Thymus (tissue), 11 donors: ENCODE measurements around the gene HSD11B2. TPM values are rescaled to one million over a fixed set of nuclear protein-coding genes. Genes with fewer than 3 reads are reported as not detected.

Experiments used
- DNase-seq, 9 donors: peaks; one replicate each; pipeline ENCODE4 v3.0.0-alpha.2; 2013; ENCODE audit warnings: low spot score in 9 of 9, low read depth in 6 of 9, missing footprints in 1 of 9
- H3K27ac ChIP-seq, 2 donors: one replicate each; pipeline ENCODE4 v1.5.1; 2013; ENCODE audit warnings: control low read depth in 1 of 2, low read depth in 1 of 2, low read length in 1 of 2, mild to moderate bottlenecking in 1 of 2, moderate library complexity in 1 of 2
- H3K27me3 ChIP-seq, 2 donors: one replicate each; pipeline ENCODE4 v1.5.1; 2013; ENCODE audit warnings: low read length in 1 of 2; ENCODE audit not compliant: control insufficient read depth in 2 of 2, insufficient read depth in 1 of 2
- H3K36me3 ChIP-seq, 2 donors: one replicate each; pipeline ENCODE4 v1.5.1; 2013; ENCODE audit warnings: low read length in 1 of 2, mild to moderate bottlenecking in 1 of 2, moderate library complexity in 1 of 2; ENCODE audit not compliant: control insufficient read depth in 2 of 2, insufficient read depth in 2 of 2
- H3K4me1 ChIP-seq, 2 donors: one replicate each; pipeline ENCODE4 v1.5.1; 2013; ENCODE audit warnings: low read length in 2 of 2; ENCODE audit not compliant: control insufficient read depth in 2 of 2, insufficient read depth in 2 of 2
- H3K4me3 ChIP-seq, 2 donors: one replicate each; pipeline ENCODE4 v1.5.1; 2013; ENCODE audit warnings: low read length in 2 of 2, control low read depth in 1 of 2, mild to moderate bottlenecking in 1 of 2
- H3K9me3 ChIP-seq, 2 donors: one replicate each; pipeline ENCODE4 v1.5.1; 2013; ENCODE audit warnings: low read length in 1 of 2, mild to moderate bottlenecking in 1 of 2; ENCODE audit not compliant: control insufficient read depth in 2 of 2, insufficient read depth in 1 of 2
- WGBS: extraction: QIAGEN DNeasy Blood & Tissue Kit; methylation state at CpG from one replicate; pipeline ENCODE4 v1.1.7; 2013; 5-methylcytosine and 5-hydroxymethylcytosine counted together
- polyA plus RNA-seq: library from polyadenylated mRNA; stranded (reverse); fragments of 200-250 nt; gene quantifications from one replicate; pipeline ENCODE4 v1.2.3, GENCODE V29; 2013
- total RNA-seq: library from RNA; stranded (reverse); fragments of 120-200 nt; gene quantifications from one replicate; pipeline ENCODE4 v1.2.4, GENCODE V29; 2013
- donor health status: healthy.

HSD11B2 gene
- total and polyA plus RNA-seq, 2 donors, result 0.09 to 7.8 TPM

DNA sequence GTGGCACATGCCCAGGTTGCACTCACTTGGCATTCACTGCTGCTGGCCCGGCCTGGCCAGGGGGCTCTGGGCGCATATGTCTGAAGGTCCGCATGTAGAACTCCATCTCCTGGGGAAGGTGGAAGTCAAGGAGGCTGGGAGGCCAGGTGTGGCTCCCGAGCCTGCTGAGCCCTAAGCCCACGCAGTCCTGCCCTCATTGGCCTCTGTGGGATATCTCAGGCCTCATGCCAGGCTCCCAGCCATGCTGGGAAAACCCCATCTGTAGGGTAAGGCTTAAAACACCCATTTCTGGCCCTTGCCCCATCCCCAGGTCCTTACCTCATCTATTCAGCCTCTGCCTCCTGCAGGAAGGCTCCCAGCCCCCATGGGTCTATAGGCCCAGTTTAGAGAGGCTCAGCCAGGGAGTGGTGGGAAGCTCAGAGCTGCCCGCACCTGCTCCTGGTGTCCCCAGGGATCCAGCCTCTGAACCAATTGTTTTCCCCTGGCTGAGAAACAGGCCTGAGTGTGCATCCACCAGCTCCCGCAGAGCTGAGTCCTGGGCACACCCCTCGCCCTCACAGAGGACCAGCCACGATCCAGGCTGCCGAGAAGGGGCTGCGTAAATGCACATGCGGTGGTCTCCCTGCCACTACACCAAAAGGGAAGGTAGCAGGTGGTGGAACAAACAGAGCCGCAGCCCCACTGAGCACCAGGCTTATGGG is 35.3 kb upstream of the HSD11B2 start:
- Histone ChIP-seq H3K27ac (no peak overlapping the region), H3K27me3 (peaks cover 40 to 95% of the 10 kb centered on the region in 2 donors), H3K4me1 (peaks cover 0 to 15% of the 10 kb centered on the region in 2 donors), H3K4me3 (no peak overlapping the region), H3K9me3 (peaks cover 0 to 15% of the 10 kb centered on the region in 2 donors), H3K36me3 (no peaks in the 10 kb centered on the region)
- DNase-seq, result no peak
- WGBS, result 97% methylated on average over 13 of the region's 13 CpGs

DNA sequence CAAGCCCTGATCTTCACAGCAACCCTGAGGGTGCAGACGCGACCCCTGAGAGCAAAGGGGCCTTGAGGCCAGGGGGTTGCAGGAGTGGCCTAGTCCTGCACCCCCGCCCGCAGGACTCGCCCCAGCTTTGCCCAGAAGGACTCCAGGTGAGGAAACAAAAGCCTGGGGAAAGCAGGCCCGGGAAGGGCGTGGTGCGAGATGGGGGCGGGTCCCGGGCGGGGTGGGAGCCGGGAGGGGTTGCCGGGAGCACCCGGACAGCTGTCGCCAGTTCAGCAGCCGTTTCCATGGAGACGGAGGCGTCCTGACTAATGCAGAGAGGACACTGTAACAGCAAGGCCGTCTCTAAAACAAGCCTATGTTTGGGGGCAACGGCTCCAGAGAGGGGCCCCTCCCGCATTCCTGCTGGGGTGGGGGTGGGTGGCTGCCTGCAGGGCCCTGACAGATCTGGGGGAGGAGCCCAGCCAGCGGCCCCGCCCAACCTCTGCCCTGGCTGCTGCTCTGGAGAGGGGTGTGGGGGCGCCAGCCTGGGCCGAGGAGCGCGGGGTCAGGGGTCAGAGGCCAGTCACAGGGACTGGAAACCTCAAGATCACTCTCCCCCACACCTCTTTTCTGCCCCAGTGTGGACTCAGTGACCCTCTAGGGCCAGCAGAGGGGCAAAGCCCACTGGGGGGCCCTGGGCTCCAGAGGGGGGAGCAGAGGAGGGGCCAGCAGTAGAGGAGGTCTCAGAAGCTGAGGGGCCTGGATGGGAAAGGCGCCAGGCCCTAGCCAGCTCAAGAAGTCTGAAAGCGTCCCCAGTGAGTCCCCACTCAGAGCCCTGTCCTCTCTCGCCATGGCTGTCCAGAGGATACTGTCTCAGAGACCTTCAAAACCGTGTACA is 34.5 kb upstream of the HSD11B2 start:
- 85% methylated on average over 31 of the region's 31 CpGs for WGBS
- H3K9me3 ChIP-seq, result peaks cover 0 to 15% of the 10 kb centered on the region in 2 donors
- no peak overlapping the region for H3K27ac ChIP-seq
- H3K27me3 ChIP-seq, result peaks cover 40 to 90% of the 10 kb centered on the region in 2 donors
- peaks cover 0 to 15% of the 10 kb centered on the region in 2 donors for H3K4me1 ChIP-seq
- H3K4me3 ChIP-seq, result no peak overlapping the region
- H3K36me3 ChIP-seq, result no peaks in the 10 kb centered on the region
- DNase-seq, result no peak

GRCh38 chr16:67397036-67397801 is 33.7 kb upstream of the HSD11B2 start:
- peaks cover 0 to 15% of the 10 kb centered on the region in 2 donors for H3K9me3 ChIP-seq
- H3K4me3 ChIP-seq, result no peak overlapping the region
- H3K36me3 ChIP-seq, result no peaks in the 10 kb centered on the region
- peaks cover 0 to 15% of the 10 kb centered on the region in 2 donors for H3K4me1 ChIP-seq
- no peak for DNase-seq
- no peak overlapping the region for H3K27ac ChIP-seq
- WGBS, result 95% methylated on average over 15 of the region's 15 CpGs
- H3K27me3 ChIP-seq, result peaks cover 40 to 85% of the 10 kb centered on the region in 2 donors

- Histone ChIP-seq H3K27ac (no peak overlapping the region), H3K9me3 (peaks cover 0 to 15% of the 10 kb centered on the region in 2 donors), H3K36me3 (no peaks in the 10 kb centered on the region), H3K4me3 (no peak overlapping the region), H3K27me3 (peaks cover 33 to 77% of the 10 kb centered on the region in 2 donors), H3K4me1 (peaks cover 0 to 15% of the 10 kb centered on the region in 2 donors)
- no peak for DNase-seq
- WGBS, result 91% methylated on average over 22 of the region's 22 CpGs
These were observed 32.9 kb upstream of the HSD11B2 start for GRCh38 chr16:67397812-67398545.

- H3K27ac ChIP-seq, result no peak overlapping the region
- no peaks in the 10 kb centered on the region for H3K36me3 ChIP-seq
- H3K4me1 ChIP-seq, result peaks cover 0 to 15% of the 10 kb centered on the region in 2 donors
- no peak for DNase-seq
- H3K9me3 ChIP-seq, result peaks cover 0 to 14% of the 10 kb centered on the region in 2 donors
- peaks cover 27 to 70% of the 10 kb centered on the region in 2 donors for H3K27me3 ChIP-seq
- 98% methylated on average over 19 of the region's 19 CpGs for WGBS
- H3K4me3 ChIP-seq, result no peak overlapping the region
These were observed 32.2 kb upstream of the HSD11B2 start for GRCh38 chr16:67398546-67399217.

GRCh38 chr16:67399218-67399733 is 31.6 kb upstream of the HSD11B2 start:
- peaks cover 0 to 9% of the 10 kb centered on the region in 2 donors for H3K4me1 ChIP-seq
- H3K27ac ChIP-seq, result no peak overlapping the region
- peaks cover 0 to 8% of the 10 kb centered on the region in 2 donors for H3K9me3 ChIP-seq
- WGBS, result 42% methylated on average over 42 of the region's 42 CpGs
- H3K4me3 ChIP-seq, result no peak overlapping the region
- DNase-seq, result peak in 3 of 9 donors; percentile 12 to 54 (median 37)
- no peaks in the 10 kb centered on the region for H3K36me3 ChIP-seq
- H3K27me3 ChIP-seq, result peaks cover 21 to 65% of the 10 kb centered on the region in 2 donors

DNA sequence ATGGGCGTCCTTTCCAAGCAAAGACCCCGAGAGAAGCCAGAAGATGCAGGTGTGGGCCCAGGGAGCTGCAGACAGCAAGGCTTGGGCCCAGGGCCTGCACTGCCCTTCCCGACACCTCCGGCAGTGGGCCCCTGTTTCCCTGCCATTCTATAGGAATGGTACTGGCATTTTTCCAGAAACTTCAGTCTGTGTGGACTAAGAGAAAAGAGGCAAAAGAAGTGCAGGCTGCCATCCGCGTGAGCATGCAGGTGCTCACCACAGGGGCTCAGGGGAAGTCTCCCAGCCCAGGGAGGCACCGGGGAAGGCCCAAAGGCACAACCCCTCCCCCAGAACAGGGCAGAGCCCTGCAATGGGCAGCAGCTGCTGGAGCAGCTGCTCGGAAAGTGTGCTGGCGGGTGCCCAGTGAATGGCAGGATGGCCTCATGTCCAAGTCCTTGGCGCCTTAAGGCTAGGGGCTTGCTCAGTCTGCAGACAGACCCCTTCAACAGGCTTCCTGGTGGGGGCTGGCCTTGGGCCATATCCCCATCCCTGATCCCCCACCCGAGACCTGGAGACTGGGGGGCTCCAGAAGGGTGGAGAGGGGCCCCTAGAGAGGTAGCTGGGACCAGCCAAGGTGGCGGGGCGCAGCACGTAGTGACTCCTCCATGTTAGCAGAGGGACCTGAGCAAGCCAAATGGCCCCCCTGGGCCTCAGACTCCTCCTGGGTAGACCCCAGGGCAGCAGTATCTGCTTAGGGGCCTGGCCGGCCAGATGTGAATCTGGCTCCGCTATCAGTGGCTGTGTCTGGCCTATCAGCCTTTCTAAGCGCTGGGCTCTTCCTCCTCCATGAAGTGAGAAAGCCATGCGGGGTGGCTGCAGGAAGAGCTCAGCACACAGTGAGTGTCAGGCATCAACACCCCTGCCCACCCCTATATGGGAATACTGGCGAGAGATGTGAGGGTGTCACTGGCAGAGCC is 30.9 kb upstream of the HSD11B2 start:
- Histone ChIP-seq H3K27ac (no peak overlapping the region), H3K27me3 (peaks cover 14 to 59% of the 10 kb centered on the region in 2 donors), H3K4me1 (peaks cover 0 to 8% of the 10 kb centered on the region in 2 donors), H3K4me3 (no peak overlapping the region), H3K9me3 (peaks cover 0 to 6% of the 10 kb centered on the region in 2 donors), H3K36me3 (no peaks in the 10 kb centered on the region)
- 85% methylated on average over 19 of the region's 19 CpGs for WGBS
- no peak for DNase-seq
